ENCODE results near the gene CALCOCO1.

DNA sequence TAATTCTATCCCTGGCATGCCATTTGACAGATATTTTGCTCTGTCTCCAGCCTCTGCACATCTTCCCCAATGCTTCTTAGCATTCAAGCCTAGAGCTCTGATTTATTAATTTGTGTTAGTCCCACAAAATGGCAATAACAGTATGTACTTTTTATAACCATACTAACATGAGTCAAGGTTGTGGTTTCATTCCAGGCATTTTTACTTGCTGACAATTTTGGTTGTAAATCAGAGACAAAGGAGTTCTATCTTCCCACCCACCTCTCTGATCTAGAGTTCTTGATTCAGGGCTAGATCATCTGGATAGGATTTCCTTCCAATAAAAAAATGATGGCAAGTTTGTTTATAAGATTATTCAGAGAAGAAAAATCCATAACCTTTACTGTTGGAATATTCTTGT is 43.0 kb upstream of the CALCOCO1 start:
- TF ChIP-seq, protein P1, sequence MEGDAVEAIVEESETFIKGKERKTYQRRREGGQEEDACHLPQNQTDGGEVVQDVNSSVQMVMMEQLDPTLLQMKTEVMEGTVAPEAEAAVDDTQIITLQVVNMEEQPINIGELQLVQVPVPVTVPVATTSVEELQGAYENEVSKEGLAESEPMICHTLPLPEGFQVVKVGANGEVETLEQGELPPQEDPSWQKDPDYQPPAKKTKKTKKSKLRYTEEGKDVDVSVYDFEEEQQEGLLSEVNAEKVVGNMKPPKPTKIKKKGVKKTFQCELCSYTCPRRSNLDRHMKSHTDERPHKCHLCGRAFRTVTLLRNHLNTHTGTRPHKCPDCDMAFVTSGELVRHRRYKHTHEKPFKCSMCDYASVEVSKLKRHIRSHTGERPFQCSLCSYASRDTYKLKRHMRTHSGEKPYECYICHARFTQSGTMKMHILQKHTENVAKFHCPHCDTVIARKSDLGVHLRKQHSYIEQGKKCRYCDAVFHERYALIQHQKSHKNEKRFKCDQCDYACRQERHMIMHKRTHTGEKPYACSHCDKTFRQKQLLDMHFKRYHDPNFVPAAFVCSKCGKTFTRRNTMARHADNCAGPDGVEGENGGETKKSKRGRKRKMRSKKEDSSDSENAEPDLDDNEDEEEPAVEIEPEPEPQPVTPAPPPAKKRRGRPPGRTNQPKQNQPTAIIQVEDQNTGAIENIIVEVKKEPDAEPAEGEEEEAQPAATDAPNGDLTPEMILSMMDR (IDR thresholded peaks at IDR 0.05) = no peak
- TF ChIP-seq EP300 (IDR thresholded peaks at IDR 0.05) (no peak), POLR2A (IDR thresholded peaks at IDR 0.05) (no peak), POLR2AphosphoS5 (IDR thresholded peaks at IDR 0.05) (no peak)
